Fibroblast of skin of right biceps (primary cell): ENCODE results near the gene STARD13.
A peak's percentile ranks its signal among the peaks of the same experiment; 100 is the strongest.
"Not testable (repeated sequence)": the region's sequence is repeated elsewhere in the genome, so short reads cannot be mapped to it uniquely, and the experiment has no call there.

ENCODE experiments used
- DNase-seq: peaks from one replicate; pipeline ENCODE4 v3.0.0-alpha.2; 2013

STARD13 gene

GRCh38 chr13:33191425-33192210, 93.9 kb downstream of the STARD13 start:
- peak; percentile 73 for DNase-seq

- DNase-seq: no peak
Measured at GRCh38 chr13:33189470-33189869, 96.1 kb downstream of the STARD13 start.

- DNase-seq: peak; percentile 52
Measured at GRCh38 chr13:33188093-33188882, 97.3 kb downstream of the STARD13 start.

- DNase-seq: peak; percentile 54
Measured at GRCh38 chr13:33186861-33187291, 98.7 kb downstream of the STARD13 start.

- no peak for DNase-seq
Measured at GRCh38 chr13:33185853-33186252, 99.7 kb downstream of the STARD13 start.

GRCh38 chr13:33184530-33184929, 101.0 kb downstream of the STARD13 start:
- DNase-seq: no peak

GRCh38 chr13:33184112-33184490, 101.5 kb downstream of the STARD13 start:
- DNase-seq: no peak

GRCh38 chr13:33183431-33184111, 102.0 kb downstream of the STARD13 start:
- DNase-seq: peak; percentile 89

GRCh38 chr13:33182729-33183128, 102.8 kb downstream of the STARD13 start:
- no peak for DNase-seq

- DNase-seq: no peak
Measured at GRCh38 chr13:33181264-33181663, 104.3 kb downstream of the STARD13 start.

- no peak for DNase-seq
Measured at GRCh38 chr13:33180122-33180804, 105.3 kb downstream of the STARD13 start.

GRCh38 chr13:33179463-33179862, 106.1 kb downstream of the STARD13 start:
- no peak for DNase-seq

GRCh38 chr13:33178209-33178840, 107.2 kb downstream of the STARD13 start:
- DNase-seq: no peak

GRCh38 chr13:33177340-33178208, 108.0 kb downstream of the STARD13 start:
- DNase-seq: not testable (repeated sequence)

- no peak for DNase-seq
Measured at GRCh38 chr13:33176526-33176925, 109.0 kb downstream of the STARD13 start.

- no peak for DNase-seq
Measured at GRCh38 chr13:33175991-33176390, 109.6 kb downstream of the STARD13 start.

- peak; percentile 79 for DNase-seq
Measured at GRCh38 chr13:33174931-33175330, 110.6 kb downstream of the STARD13 start.

GRCh38 chr13:33174491-33174890, 111.1 kb downstream of the STARD13 start:
- no peak for DNase-seq

GRCh38 chr13:33172911-33173310, 112.6 kb downstream of the STARD13 start:
- DNase-seq: no peak

GRCh38 chr13:33172400-33172799, 113.2 kb downstream of the STARD13 start:
- no peak for DNase-seq

- DNase-seq: peak; percentile 95
Measured at GRCh38 chr13:33169273-33169980, 116.1 kb downstream of the STARD13 start.
